Caco-2 (cell line): ENCODE measurements around the gene MAP4K3. TPM values are rescaled to one million over a fixed set of nuclear protein-coding genes. Genes with fewer than 3 reads are reported as not detected.
A peak's percentile ranks its signal among the peaks of the same experiment; 100 is the strongest.

ENCODE experiments used
- BruUV-seq: library from RNA; stranded (reverse); fragments of 400-500 nt; replicated peaks from 2 replicates; lab custom pipeline; 2021; lab: Mats Ljungman, UMichigan
- CTCF ChIA-PET: fragments of 300-600 bp; sonication (Branson Sonifier 250); formaldehyde crosslinking; loops from one replicate; lab custom pipeline; 2022; ENCODE audit warnings: antibody characterized with exemption; lab: Charles Lee
- POLR2A ChIA-PET: fragments of 300-600 bp; sonication (Branson Sonifier 250); formaldehyde crosslinking; loops from one replicate; lab custom pipeline; 2022; ENCODE audit warnings: antibody characterized with exemption; lab: Charles Lee
- DNase-seq, 2 experiments: peaks; one replicate each; pipeline versions ENCODE4 v3.0.0 to v3.0.0-alpha.2; 2020 to 2022
- H3K27me3 ChIP-seq: replicated peaks from 2 replicates; pipeline ENCODE4 v1.6.0; 2011; ENCODE audit warnings: low read length; ENCODE audit not compliant: control insufficient read depth, insufficient read depth
- H3K36me3 ChIP-seq: 2 replicates; pipeline ENCODE4 v1.5.1; 2011; ENCODE audit warnings: low read length; ENCODE audit not compliant: control insufficient read depth, insufficient read depth
- H3K4me1 ChIP-seq: fragments of 250-450 bp; sonication (Bioruptor Pico); 2 replicates; pipeline ENCODE4 v1.5.1; 2020; ENCODE audit warnings: mild to moderate bottlenecking
- H3K4me3 ChIP-seq: 2 replicates; pipeline ENCODE4 v1.5.1; 2011; ENCODE audit warnings: low read depth, mild to moderate bottlenecking, control low read depth, low read length
- H3K9me3 ChIP-seq: fragments of 250-450 bp; sonication (Bioruptor Pico); 2 replicates; pipeline ENCODE4 v1.5.1; 2020; ENCODE audit warnings: mild to moderate bottlenecking, moderate library complexity
- H3K27ac Mint-ChIP-seq: one replicate; pipeline ENCODE4 v1.8.0; 2022; ENCODE audit warnings: mixed read lengths; ENCODE audit not compliant: unreplicated experiment
- H3K27me3 Mint-ChIP-seq: one replicate; pipeline ENCODE4 v1.8.0; 2022; ENCODE audit warnings: mixed read lengths; ENCODE audit not compliant: insufficient read depth, unreplicated experiment
- H3K36me3 Mint-ChIP-seq: one replicate; pipeline ENCODE4 v1.8.0; 2022; ENCODE audit warnings: mild to moderate bottlenecking, mixed read lengths; ENCODE audit not compliant: insufficient read depth, unreplicated experiment
- H3K4me1 Mint-ChIP-seq: one replicate; pipeline ENCODE4 v1.8.0; 2022; ENCODE audit warnings: low read depth, mixed read lengths; ENCODE audit not compliant: unreplicated experiment
- H3K4me3 Mint-ChIP-seq: one replicate; pipeline ENCODE4 v1.8.0; 2022; ENCODE audit warnings: mild to moderate bottlenecking, moderate library complexity, mixed read lengths; ENCODE audit not compliant: unreplicated experiment
- H3K9me3 Mint-ChIP-seq: one replicate; pipeline ENCODE4 v1.8.0; 2022; ENCODE audit warnings: mixed read lengths; ENCODE audit not compliant: unreplicated experiment
- intact Hi-C: fragments of 100-400 bp; cut with micrococcal nuclease; formaldehyde crosslinking; loops from one replicate; pipeline ENCODE4 v1.10.0; 2022; ENCODE audit not compliant: unreplicated experiment
- total RNA-seq: library from RNA; stranded (reverse); gene quantifications from 2 replicates; pipeline ENCODE4 v1.2.3, GENCODE V29; 2022
- TF ChIP-seq, protein P1 (sequence below), 2 experiments: fragments of 200-600 bp in 1 of 2; IDR thresholded peaks; 1 replicate in 1 of 2; 2 replicates in 1 of 2; pipeline versions ENCODE4 v1.5.1 to v1.8.0; 2011 to 2022; ENCODE audit warnings: antibody characterized with exemption in 1 of 2, control low read depth in 1 of 2, inconsistent platforms in 1 of 2, low read depth in 1 of 2, low read length in 1 of 2, mild to moderate bottlenecking in 1 of 2, moderate library complexity in 1 of 2; ENCODE audit not compliant: insufficient read depth in 1 of 2, severe bottlenecking in 1 of 2, unreplicated experiment in 1 of 2

Gene MAP4K3
- total RNA-seq, 1 experiment from 2014 or later = 46.1 TPM

- ChIA-PET POLR2A (no interaction called here), CTCF (interaction anchor here (1.3 kb wide), 1 partner anchor 352 kb away, joined by 5 read pairs; no protein-coding TSS in a partner anchor)
These were observed 58.1 kb downstream of the MAP4K3 start for GRCh38 chr2:39378968-39379367.

DNA sequence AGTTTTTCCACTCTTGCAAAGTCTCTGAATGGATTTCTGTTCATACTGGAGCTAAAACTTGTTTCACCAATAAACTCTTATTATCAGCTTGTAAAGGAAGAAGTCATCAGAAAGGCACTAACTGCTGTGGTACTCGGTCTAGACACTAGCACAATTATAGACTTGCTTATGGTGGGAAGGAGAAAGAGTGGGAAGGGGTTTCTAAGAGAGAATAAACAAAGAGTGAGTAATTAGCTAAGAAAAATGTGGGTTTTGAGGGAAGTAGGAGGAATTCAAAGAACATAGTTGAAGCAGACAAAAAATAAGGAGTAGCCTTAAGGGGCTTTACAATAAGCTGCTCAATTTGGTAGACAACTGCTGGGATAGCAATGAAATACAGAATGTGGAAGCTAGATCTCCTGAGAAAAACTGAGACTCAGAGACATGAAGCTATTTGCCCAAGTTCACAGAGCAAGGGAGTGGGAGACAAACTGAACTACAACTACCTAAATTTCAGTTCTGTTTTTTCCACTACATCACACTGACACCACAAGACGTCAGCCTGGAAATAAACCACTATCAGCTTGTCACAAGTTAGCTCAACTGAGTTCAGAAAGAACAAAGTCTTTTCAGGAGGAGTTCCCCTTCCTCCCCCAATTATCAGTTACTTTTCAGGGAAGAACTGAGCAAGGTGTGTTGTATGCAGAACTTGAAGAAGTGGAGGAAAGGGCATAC is 59.7 kb downstream of the MAP4K3 start:
- POLR2A ChIA-PET = no interaction called here
- peaks cover 7% of the 10 kb centered on the region for H3K4me1 Mint-ChIP-seq
- Histone ChIP-seq H3K27me3 (no peaks in the 10 kb centered on the region), H3K36me3 (no peaks in the 10 kb centered on the region), H3K4me1 (0 out of 2 replicates have a peak, but pooled peaks cover 4% of the 10 kb centered on the region), H3K4me3 (no peak overlapping the region), H3K9me3 (no peaks in the 10 kb centered on the region)
- no peaks in the 10 kb centered on the region for H3K27me3 Mint-ChIP-seq
- H3K4me3 Mint-ChIP-seq = no peak overlapping the region
- intact Hi-C loops = no loop called here
- TF ChIP-seq, protein P1, sequence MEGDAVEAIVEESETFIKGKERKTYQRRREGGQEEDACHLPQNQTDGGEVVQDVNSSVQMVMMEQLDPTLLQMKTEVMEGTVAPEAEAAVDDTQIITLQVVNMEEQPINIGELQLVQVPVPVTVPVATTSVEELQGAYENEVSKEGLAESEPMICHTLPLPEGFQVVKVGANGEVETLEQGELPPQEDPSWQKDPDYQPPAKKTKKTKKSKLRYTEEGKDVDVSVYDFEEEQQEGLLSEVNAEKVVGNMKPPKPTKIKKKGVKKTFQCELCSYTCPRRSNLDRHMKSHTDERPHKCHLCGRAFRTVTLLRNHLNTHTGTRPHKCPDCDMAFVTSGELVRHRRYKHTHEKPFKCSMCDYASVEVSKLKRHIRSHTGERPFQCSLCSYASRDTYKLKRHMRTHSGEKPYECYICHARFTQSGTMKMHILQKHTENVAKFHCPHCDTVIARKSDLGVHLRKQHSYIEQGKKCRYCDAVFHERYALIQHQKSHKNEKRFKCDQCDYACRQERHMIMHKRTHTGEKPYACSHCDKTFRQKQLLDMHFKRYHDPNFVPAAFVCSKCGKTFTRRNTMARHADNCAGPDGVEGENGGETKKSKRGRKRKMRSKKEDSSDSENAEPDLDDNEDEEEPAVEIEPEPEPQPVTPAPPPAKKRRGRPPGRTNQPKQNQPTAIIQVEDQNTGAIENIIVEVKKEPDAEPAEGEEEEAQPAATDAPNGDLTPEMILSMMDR (IDR thresholded peaks at IDR 0.05; ENCODE audit: insufficient read depth in 1 of 2, low read depth in 1 of 2, low read length in 1 of 2, severe bottlenecking in 1 of 2, unreplicated experiment in 1 of 2) = no peak
- no TSS peak for BruUV-seq
- H3K9me3 Mint-ChIP-seq = peaks cover 13% of the 10 kb centered on the region
- H3K36me3 Mint-ChIP-seq = peaks cover 7% of the 10 kb centered on the region
- DNase-seq = no peak
- CTCF ChIA-PET = interaction anchor here (1.1 kb wide), 1 partner anchor 60 kb away, joined by 3 read pairs; no protein-coding TSS in a partner anchor
- no peak overlapping the region for H3K27ac Mint-ChIP-seq

More at GRCh38 chr2:39378968-39379367, 58.1 kb downstream of the MAP4K3 start:
- no peak for DNase-seq
- H3K9me3 Mint-ChIP-seq = no peaks in the 10 kb centered on the region
- no peak overlapping the region for H3K27ac Mint-ChIP-seq
- TF ChIP-seq, protein P1 (IDR thresholded peaks at IDR 0.05; ENCODE audit: insufficient read depth in 1 of 2, low read depth in 1 of 2, low read length in 1 of 2, severe bottlenecking in 1 of 2, unreplicated experiment in 1 of 2) = no peak
- no peaks in the 10 kb centered on the region for H3K27me3 ChIP-seq
- H3K27me3 Mint-ChIP-seq = no peaks in the 10 kb centered on the region
- no peaks in the 10 kb centered on the region for H3K9me3 ChIP-seq
- no peak overlapping the region for H3K4me3 Mint-ChIP-seq
- no TSS peak for BruUV-seq
- H3K4me3 ChIP-seq = no peak overlapping the region
- H3K36me3 Mint-ChIP-seq = peaks cover 7% of the 10 kb centered on the region
- H3K4me1 ChIP-seq = 0 out of 2 replicates have a peak, but pooled peaks cover 4% of the 10 kb centered on the region
- H3K36me3 ChIP-seq = no peaks in the 10 kb centered on the region
- H3K4me1 Mint-ChIP-seq = peaks cover 7% of the 10 kb centered on the region
- intact Hi-C loops = loop anchor here (1.0 to 2.0 kb wide), 3 partner anchors 57 to 351 kb away; no protein-coding TSS in a partner anchor

GRCh38 chr2:39375917-39376316 is 61.2 kb downstream of the MAP4K3 start:
- BruUV-seq = TSS peak; percentile 11
- no peaks in the 10 kb centered on the region for H3K27me3 Mint-ChIP-seq
- Histone ChIP-seq H3K36me3 (no peaks in the 10 kb centered on the region), H3K4me3 (no peak overlapping the region), H3K9me3 (no peaks in the 10 kb centered on the region), H3K4me1 (0 out of 2 replicates have a peak, but pooled peaks cover 4% of the 10 kb centered on the region), H3K27me3 (no peaks in the 10 kb centered on the region)
- POLR2A ChIA-PET = no interaction called here
- no peak overlapping the region for H3K27ac Mint-ChIP-seq
- H3K4me1 Mint-ChIP-seq = no peaks in the 10 kb centered on the region
- TF ChIP-seq, protein P1 (IDR thresholded peaks at IDR 0.05; ENCODE audit: insufficient read depth in 1 of 2, low read depth in 1 of 2, low read length in 1 of 2, severe bottlenecking in 1 of 2, unreplicated experiment in 1 of 2) = no peak
- CTCF ChIA-PET = no interaction called here
- no peak for DNase-seq
- no peak overlapping the region for H3K4me3 Mint-ChIP-seq
- H3K9me3 Mint-ChIP-seq = peaks cover 13% of the 10 kb centered on the region
- intact Hi-C loops = no loop called here
- peaks cover 6% of the 10 kb centered on the region for H3K36me3 Mint-ChIP-seq
